Stimulated activated CD4-positive, alpha-beta T cell treated with anti-CD3 and anti-CD28 coated beads, Interleukin-2, amount 100 ng/mL, for 24 hours (primary cell): ENCODE measurements around the gene RPL27A.

ENCODE experiments used
- DNase-seq, 2 donors: peaks; one replicate each; pipeline ENCODE4 v3.0.0-alpha.2; 2020

Gene RPL27A

DNA sequence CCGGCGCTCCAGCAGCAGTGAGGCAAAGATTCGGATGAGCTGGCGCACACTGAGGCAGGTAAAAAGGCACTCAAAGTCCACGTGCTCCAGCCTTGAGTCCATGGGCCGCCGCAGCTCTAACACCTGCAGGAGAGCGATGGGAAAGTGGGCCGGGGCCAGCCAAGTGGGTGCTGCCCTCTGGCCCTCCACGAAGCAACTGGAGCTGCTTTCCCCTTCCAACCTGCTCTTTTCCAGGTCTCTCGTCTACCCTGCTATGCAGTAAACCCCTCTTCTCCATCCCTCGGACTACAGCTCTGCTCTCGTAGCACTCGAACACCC, 20.0 kb downstream of the RPL27A start:
- DNase-seq, result no peak

DNA sequence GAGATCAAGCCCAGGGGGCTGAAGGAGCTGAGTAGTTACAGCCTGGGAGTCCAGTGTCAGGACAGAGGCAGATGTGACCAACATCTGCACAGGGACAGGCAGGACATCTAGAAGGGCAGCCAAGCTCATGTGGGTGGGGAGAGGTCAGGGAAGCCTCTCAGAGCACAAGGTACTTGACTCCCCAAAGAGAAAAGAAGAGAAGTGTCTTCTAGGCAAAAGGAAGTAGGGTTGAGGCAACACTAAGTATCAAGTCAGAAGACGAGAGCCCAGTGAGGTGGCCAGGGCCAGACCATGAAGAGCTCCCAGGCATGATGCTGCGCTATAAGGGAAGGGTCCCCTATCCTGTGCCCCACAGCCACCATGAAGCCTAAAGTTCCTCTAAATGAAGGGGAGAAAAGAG, 21.5 kb downstream of the RPL27A start:
- no peak for DNase-seq

DNA sequence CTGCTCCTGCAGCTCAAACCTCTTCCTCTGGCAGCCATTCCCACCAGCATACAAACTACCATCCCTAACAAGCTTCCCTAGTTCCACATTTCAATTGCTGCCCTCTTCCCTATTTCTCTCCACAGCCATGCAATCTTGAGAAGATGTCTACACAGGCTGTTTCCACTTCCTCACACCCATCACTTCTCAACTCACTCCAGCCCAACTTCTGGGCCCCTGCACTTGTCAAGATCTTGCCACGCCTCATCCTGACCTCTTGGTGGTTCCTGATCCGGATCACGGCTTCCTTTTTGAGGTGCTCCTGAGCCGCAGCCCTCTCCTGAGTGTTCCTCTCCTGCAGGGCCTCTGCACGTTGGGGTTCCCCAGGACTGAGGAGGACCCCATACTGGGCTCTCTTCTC, 22.6 kb downstream of the RPL27A start:
- no peak for DNase-seq

DNA sequence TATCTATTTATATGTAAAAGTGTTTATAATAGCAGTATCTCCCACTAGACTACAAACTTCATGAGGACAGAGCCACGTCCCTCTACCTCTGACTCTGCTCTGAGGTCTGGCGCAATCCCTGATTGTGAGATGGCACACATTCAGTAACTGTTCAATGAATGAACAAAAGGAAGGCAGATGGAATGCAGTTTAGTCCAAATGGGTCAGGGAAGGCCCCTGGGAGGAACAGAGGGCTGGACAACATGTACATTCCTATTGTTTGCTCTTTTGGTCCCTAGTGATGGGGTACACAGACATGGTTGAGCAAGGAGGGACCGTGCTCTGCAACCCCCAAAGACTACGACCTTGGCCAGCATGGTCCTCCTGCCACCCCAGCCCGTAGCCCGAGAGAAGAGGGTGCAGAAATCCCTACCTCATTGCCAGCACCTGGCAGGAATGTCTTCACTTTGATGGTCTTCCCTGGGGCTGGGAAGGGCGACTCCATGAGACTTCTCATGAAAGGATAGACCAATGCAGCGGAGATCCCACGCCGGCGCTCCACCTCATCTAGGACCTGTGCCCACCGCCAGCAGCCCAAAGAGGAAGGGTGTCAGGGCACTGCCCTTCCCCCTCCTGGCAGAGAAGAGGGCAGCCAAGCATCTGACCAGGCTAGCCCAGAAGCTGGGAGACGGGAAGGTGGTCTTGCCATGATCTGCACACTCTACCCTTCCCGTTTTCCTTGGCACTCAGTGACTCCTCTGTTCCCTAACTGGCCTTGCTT, 24.3 kb downstream of the RPL27A start:
- DNase-seq, result no peak

DNA sequence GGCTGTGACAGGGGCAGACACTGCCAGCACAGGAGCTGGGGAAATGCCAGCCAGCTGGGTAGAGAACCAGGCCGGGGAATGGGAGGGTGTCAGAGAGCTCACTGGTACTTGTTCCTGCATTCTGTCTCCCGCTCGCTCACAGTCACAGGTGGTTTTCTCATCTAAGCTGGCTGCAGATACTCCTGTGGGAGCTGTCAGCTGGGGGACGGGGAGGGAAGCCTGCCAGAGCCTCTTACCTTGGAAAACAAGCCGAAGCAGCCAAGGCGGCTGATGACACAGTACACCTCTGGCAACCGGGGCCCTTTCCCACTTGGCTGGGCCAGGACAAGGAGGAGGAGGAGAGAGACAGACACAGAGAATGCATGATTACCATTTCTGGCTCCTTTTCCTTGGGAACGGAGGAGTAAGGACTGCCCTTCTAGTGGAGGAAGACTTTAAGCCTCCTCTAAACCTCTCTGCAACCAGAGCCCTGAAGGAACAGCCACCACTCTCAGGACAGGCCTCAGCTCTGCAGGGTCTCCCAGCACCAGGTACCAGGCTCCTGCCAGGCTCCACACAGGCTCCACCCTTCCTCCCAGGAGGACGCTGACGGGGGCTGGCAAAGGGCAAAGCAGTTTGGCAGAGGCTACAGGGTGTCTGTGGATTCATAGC, 25.1 kb downstream of the RPL27A start:
- DNase-seq, result no peak

DNA sequence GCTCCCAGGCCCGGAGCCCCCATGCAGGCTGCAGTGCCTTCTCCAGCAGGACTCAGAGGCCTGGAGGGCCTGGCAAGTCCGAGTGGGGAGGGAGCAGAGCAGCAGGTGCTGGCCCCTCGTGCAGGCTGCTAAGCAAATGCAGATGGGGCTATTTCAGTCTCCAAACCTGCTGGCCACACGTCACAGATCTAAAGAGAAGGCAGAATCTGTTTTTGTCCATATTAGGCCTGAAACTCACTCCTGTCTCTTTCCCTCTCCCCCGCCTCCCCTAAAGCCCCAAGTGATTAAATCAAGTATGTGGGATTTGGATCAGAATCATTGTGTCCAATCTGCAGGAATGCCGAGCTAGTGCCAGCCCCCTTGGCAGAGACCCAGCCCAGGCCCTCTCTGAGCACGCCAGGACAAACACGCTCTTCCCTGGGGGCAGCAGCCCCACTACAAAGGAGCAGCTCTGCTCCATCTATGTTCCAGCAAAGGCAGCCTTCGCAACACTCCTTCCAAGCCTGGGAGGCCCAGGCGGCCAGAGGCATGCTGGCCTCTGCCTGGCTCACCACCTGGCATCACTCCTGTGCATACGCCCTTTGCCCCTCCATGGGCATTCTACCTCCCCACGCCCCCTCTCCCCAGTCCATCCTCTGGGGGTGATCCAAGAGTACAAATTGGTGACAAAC, 26.5 kb downstream of the RPL27A start:
- DNase-seq, result no peak

DNA sequence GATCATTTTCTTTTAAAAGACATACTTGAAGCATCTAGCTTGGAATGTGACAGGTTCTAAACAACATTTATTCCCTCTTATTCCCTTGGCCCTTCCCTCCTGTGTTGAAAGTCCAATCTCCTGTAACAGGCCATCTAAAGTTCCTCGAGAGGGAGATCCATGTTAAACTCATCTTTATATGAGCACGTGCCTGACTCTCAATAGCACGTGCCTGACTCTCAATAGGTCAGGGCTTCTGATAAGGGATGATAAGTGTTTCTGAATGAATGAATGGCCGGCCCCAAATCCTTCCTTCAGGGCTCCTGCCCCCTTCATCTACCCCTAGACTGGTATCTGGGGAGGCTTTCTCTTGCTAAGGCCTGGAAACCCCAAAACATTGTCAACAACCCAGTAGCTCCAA, 27.2 kb downstream of the RPL27A start:
- no peak for DNase-seq

DNA sequence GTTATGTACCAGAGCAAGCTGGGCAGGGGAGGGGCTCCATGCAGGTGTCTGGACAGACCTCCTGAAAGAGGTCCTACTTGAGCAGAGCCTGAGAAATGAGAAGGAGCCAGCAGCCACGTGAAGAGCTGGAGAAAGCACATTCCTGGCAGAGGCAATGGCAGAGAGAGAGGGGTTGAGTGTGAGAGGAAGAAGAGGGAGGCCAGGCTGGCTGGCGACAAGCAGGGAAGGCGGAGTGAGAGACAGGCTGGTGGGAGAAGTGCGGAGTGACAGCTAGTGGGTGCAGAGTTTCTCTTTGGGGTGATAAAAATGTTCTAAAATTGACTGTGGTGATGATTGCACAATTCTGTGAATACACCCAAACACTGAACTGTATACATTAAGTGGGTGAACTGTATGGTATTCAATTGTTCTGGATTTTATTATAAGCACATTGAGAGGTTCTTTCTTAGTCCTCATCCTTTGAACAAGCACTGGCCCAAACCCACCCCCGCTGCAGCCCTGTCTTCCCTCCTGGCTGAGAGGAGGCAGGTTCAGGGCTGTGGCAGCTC, 29.4 kb downstream of the RPL27A start:
- no peak for DNase-seq

DNA sequence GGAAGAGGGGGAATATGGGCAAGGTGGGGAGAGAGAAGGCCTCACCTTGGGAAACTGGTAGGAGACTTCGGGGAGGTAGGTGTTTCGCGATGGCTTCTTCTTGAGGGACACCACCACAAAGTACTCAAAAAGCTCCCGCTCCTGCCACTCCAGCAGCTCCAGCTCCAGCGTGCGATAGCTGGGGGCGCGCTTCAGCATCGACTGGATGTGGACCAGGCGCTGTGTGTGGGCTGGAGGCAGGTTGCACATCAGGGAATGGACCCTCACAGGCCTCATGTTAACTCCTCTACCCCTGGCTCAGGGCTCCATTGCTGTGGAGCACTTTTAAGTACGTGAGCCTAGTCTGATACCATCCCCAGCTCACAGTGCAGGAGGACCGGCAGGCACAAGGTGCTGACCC, 29.9 kb downstream of the RPL27A start:
- no peak for DNase-seq

DNA sequence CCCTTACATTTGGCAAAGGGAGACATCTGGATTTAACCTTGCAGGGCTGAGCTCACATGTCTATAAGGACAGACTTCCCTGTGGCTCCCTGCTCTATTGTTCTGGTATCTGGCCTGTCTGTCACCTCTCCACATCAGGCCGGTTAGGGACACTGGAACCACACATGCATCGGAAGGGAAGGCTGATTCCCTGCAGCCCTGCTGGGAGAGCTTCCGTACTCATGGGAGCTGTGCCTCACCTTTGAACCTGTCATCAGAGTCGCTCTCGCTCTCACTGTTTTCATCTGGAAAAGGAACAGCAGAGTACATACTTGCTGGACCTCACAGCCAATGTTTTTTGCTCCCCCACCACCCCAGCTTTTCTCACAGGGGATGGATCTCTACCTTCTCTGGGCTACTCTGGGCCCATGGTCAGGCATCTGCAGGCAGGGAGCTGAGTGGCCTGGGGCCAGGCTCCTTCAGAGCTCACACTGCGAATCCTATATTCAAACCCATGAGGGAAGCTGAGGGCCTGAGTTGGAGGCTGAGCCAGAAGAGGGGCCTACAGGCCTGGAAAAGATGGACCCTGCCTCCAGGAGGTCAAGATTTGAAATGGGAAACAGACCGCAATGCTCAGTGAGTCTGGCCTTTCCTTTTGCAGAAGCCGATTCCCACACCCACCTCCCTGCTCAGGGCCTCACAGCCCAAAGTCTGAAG, 31.3 kb downstream of the RPL27A start:
- no peak for DNase-seq

DNA sequence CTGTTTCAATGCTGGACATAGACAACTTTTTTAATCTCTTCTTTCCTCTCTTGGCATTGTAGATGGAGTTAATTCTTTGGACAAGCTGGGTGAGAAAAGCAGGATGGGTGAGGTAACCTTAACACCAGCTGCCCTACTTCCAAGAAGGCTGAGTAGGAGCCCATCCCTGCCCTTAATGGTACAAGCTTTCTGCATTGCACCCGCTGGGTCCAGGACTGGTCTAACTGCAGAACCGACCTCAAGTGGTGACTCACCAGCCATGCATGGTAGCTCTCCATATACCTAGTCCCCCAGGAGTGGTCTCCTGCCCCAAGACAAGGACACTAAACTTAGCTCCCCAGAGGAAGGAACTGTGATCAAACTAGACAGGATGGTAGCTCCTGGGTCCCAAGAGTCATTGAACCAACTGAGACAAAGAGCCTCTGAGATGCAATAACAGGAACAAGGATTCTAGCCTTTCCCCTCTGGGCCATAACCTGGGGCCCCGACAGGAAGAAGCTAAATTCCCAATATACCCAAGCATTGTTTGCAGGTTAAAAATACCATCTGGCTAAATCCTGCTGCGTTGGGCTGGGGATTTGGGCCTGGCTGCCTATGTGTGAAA, 32.1 kb downstream of the RPL27A start:
- no peak for DNase-seq

DNA sequence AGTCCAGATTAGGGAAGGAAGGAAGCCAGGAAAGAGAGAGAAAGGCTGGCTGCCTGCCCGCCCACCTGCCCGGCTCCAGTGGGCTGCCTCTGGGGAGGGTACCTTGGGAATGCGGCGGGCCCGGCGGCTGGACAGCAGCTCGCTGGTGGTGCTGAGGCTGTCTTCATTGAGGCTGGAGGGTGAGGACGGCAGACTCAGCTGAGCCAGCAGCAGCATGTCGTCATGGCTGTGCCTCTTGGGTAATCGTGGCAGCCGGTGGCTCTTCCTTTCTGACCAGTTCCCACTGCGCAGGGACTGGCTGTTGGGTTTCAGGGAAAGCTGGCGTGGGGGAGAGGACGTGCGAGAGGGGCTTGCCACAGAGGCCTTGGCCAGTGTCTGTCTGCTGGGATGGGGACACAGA, 32.9 kb downstream of the RPL27A start:
- no peak for DNase-seq

DNA sequence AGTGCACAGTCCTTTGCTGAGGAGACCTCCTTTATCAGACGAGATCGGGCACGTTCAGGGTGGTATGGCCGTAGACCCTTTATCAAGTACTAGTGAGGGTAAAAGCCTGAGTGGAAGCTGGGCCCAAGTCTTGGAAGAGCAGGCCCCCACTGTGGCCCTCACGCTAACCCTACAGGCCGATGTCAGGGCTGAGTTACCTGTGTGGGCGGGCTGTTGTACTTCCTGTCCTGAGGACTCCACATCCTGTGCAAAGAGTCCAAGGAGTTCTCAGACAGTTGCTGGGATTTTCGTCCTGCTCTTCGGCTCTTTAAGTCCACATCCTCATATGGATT, 34.9 kb downstream of the RPL27A start:
- DNase-seq, result no peak

DNA sequence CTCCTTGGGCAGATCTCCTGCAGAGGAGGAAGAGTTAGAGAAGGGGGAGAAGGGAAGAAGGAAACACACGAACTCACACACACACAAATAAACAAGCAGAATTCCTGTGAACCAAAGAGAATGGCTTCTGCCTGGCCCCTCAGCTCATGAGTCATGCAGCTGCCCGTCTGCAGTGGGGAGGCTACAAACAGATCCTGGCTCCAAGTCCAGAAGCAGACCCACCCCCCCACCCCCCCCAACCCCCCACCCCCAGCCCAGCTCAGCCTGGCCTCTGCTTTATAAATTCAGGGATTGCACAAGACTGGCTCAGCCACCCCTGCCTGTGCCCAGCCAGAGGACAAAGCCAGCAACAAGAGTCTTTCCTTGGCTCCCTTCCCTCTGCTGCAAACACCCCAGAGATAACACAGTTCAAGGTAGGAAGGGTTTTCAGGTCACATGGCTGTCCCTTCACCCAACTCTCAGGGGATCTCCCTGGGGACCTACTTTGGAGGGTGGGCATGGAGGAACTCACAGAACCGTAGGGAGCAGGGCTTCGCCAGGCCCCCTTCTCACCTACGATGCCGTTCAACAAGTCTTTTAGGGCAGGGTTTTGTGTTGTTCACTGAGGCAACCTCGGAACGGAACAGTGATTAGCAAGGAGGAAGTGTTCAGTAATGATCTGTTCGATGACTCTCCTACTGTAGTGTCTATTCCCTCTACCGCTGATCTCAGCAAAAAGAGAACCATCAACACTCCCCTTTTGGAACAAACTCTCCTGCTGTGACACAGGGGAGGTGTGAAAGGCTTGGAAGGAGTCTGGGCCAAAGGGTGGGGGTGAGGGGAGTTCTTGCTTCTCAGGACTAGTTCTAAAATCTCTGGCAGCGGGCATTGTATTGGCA, 35.5 kb downstream of the RPL27A start:
- no peak for DNase-seq

DNA sequence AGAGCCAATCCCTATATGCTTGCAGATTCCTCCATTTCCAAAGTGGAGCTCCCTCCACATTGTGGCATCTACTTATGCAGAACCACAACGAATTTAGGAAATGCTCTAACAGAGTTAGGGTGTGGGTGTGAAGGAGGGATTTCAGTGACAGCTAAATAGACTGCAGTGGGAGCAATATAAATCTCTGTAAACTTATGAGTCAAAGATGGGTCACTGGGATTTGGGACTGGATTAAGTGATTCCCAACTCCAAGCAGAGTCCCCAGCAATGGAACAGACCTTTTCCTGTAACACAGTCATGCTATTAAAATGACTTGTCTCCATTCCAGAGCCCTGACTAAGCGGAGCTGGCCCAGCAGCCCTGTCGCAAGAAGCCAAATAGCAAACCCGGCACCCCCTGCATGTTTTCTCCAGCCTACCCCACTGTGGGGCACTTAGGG, 36.6 kb downstream of the RPL27A start:
- no peak for DNase-seq

DNA sequence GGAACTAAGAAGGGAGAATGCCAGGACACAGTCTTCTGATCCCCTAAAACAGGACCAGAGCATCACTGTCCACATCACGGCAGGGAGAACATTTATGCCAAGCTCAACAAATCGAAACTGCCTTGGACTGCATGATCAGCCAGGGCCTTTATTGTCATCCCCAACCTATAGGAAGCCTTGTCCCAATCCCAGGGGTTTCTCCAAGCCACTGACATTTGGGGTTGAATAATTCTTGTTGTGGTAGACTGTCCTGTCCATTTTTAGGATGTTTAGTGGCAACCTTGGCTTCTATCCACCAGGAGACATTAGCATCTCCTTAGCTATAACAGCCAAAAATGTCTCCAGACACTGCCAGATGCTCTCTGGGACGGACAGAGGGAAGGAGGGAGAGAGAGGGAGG, 37.1 kb downstream of the RPL27A start:
- DNase-seq, result no peak

DNA sequence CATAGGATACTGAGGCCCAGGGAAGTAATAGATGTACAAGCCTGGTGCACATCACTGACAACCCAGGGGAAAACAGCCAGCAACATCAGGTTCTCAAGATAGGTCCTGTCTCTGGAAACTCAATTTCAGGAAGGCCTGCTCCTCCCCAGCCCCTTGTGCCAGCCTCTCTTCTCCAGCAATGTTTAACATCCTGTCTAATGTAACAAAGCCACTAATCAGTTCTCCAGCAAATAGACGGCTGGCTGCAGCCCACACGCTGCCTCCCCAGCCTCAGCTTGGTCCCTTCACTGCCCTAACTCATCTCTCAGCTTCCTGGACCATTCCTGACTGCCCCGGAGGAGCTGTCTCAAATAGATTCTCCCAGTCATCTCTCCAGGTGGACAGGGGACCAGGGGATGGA, 37.8 kb downstream of the RPL27A start:
- no peak for DNase-seq

DNA sequence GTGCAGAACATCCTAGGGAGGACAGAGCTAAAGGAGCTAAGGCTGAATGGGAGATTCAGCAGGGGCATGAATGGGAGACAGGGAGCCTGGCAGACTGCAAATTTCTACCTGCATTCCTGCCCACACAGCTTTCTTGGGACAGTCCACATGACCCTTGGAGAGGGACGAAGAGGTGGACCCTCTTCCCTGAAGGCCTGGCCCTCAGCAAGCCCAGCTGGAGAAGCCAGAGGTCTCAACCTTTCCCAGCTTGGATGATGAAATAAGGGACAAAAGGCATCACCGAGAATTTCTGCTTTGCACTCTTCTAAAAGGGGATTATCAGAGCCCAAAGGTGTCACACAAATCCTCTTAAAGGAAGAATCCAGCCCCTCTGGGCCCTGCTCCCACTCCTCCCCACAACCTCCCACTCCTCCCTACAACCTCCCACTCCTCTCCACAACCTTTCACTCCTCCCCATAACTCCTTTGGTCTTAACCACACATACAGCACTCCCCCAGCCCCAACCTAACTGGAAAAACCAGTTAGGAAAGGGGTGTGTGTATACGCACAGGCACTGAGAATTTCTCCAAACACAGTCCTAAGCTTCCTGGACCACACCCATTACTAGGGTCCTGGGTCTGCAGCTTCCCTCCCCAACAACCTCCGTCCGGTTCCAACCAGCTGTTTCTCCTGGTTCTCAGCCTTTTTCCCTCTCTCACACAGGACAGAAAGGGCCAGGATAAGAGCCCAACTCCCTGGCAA, 38.4 kb downstream of the RPL27A start:
- no peak for DNase-seq

DNA sequence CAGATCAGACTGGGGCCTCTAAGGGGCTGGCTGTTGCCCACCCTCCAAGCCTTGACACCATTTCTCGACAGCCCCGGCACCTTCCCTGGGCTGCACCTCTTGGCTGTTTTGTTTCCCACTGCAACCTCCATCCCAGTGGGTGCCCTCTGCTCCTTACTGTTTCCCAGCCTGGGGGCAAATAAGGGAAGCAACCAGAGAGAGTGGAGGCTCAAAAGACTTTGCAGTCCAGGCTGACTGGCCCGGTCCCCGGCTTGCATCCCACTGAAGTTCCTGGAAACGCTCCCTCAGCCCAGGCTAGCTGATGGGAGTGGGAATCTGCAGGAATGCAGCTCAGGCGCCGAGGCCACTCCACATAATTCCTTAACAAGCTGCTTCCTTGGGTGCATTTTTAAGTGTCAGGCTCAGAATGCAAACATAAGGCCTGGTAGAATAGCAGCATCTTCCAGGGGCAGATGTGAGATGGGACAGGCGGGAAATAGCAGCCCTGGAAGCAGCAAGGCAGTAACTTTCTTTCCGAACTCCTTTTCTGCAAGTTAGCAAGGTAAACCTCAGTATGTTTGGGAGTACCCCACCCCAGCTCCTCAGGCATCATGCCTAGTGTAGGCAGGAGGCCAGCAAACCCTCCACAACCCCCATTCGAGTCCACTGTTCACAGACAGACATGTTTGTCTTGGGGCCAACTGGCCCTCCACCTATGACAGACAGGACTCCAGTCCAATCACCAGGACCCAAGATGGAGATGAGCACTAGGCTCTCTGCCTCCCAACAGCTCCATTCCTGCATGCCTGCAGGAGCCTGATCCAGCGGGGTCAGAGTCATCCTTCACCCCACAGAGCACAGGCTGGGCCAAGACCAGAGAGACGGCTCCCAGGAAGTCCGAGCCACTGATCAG, 39.3 kb downstream of the RPL27A start:
- DNase-seq, result no peak

DNA sequence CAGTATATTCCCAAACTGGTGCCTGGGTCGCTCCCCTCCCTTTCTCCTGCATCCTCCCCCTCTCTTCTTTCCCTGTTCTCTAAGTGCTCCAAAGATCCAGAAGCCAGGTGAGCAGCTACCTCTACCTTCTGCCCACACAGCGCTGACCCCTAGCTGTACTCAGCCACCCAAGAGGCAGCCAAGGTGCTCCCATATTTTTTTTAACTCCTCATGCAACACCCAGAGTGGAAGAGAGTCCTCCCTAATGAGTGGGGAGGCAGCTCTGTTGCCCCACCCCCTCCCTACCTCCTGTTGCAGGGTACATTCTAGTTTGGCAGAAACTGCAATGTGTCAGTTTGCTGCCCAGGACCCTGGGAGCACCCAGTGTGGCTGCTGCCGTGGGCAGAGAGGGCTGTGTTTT, 40.2 kb downstream of the RPL27A start:
- no peak for DNase-seq
